PC-3 (cell line): ENCODE results near the gene NEAT1. TPM values are rescaled to one million over a fixed set of nuclear protein-coding genes. Genes with fewer than 3 reads are reported as not detected.
"Not testable (repeated sequence)": the region's sequence is repeated elsewhere in the genome, so short reads cannot be mapped to it uniquely, and the experiment has no call there.

ENCODE experiments used
- ATAC-seq: fragments of 200-7000 bp; cut with Tn5 transposase; 2 replicates; pipeline ENCODE4 v1.9.1; 2020; ENCODE audit warnings: mild to moderate bottlenecking, moderate library complexity
- BruUV-seq: library from RNA; stranded (reverse); fragments of 400-500 nt; replicated peaks from 2 replicates; lab custom pipeline; 2021; lab: Mats Ljungman, UMichigan
- CTCF ChIA-PET: fragments of 300-600 bp; sonication (Branson Sonifier 250); formaldehyde crosslinking; loops from one replicate; lab custom pipeline; 2022; ENCODE audit warnings: antibody characterized with exemption; lab: Charles Lee
- POLR2A ChIA-PET: fragments of 300-600 bp; sonication (Branson Sonifier 250); formaldehyde crosslinking; loops from one replicate; lab custom pipeline; 2022; ENCODE audit warnings: antibody characterized with exemption; ENCODE audit not compliant: unreplicated experiment; lab: Charles Lee
- DNase-seq: peaks from one replicate; pipeline ENCODE4 v3.0.0-alpha.2; 2015
- H2AFZ ChIP-seq: fragments of 300-600 bp; sonication (generic); 2 replicates; pipeline ENCODE4 v1.6.0; 2016; ENCODE audit warnings: antibody characterized with exemption, low read length
- H3F3A ChIP-seq: fragments of 300-600 bp; sonication (generic); one replicate; pipeline ENCODE4 v1.6.0; 2017; ENCODE audit warnings: antibody characterized with exemption, low read length, control low read depth, mild to moderate bottlenecking; ENCODE audit not compliant: unreplicated experiment
- H3K27ac ChIP-seq: fragments of 300-600 bp; sonication (generic); 2 replicates; pipeline ENCODE4 v1.5.1; 2016; ENCODE audit warnings: mild to moderate bottlenecking, low read length
- H3K27me3 ChIP-seq: fragments of 300-600 bp; sonication (generic); 2 replicates; pipeline ENCODE4 v1.6.1; 2016; ENCODE audit warnings: low read length, mixed read lengths
- H3K36me3 ChIP-seq: fragments of 300-600 bp; sonication (generic); 2 replicates; pipeline ENCODE4 v1.6.1; 2016; ENCODE audit warnings: low read depth, mixed run types, low read length, mixed read lengths
- H3K4me1 ChIP-seq: fragments of 300-600 bp; sonication (generic); 2 replicates; pipeline ENCODE4 v1.5.1; 2016; ENCODE audit warnings: low read length; ENCODE audit not compliant: insufficient read depth
- H3K4me2 ChIP-seq: fragments of 300-600 bp; sonication (generic); 2 replicates; pipeline ENCODE4 v1.6.0; 2016; ENCODE audit warnings: low read length
- H3K4me3 ChIP-seq: fragments of 300-600 bp; sonication (generic); 2 replicates; pipeline ENCODE4 v1.5.1; 2016; ENCODE audit warnings: mild to moderate bottlenecking, low read length, mixed read lengths
- H3K79me2 ChIP-seq: fragments of 300-600 bp; sonication (generic); 2 replicates; pipeline ENCODE4 v1.6.1; 2017; ENCODE audit warnings: low read length, mixed read lengths
- H3K9ac ChIP-seq: fragments of 300-600 bp; sonication (generic); 2 replicates; pipeline ENCODE4 v1.6.0; 2016; ENCODE audit warnings: mild to moderate bottlenecking, low read length
- H3K9me2 ChIP-seq: fragments of 300-600 bp; sonication (generic); replicated peaks from 2 replicates; pipeline ENCODE4 v1.6.1; 2016; ENCODE audit warnings: mixed run types, low read length, mixed read lengths
- H3K9me3 ChIP-seq: fragments of 300-600 bp; sonication (generic); 2 replicates; pipeline ENCODE4 v1.6.1; 2016; ENCODE audit warnings: low read length, mixed read lengths
- H4K20me1 ChIP-seq: fragments of 300-600 bp; sonication (generic); 2 replicates; pipeline ENCODE4 v1.6.1; 2016; ENCODE audit warnings: low read length, mixed read lengths
- EZH2 ChIP-seq: fragments of 300-600 bp; sonication (generic); IDR thresholded peaks from one replicate; pipeline ENCODE4 v1.6.1; 2017; ENCODE audit warnings: antibody characterized with exemption, mild to moderate bottlenecking, low read length; ENCODE audit not compliant: unreplicated experiment
- EZH2phosphoT487 ChIP-seq: fragments of 300-600 bp; sonication (generic); IDR thresholded peaks from 2 replicates; pipeline ENCODE4 v1.6.1; 2018; ENCODE audit warnings: mild to moderate bottlenecking, antibody characterized with exemption, low read length, borderline replicate concordance
- intact Hi-C: fragments of 100-400 bp; cut with micrococcal nuclease; formaldehyde crosslinking; loops from 2 replicates; pipeline ENCODE4 v1.9.0; 2023
- total RNA-seq: library from RNA; depleted of rRNA; stranded (reverse); fragments of >200 nt; gene quantifications from 2 replicates; pipeline ENCODE4 v1.2.3, GENCODE V29; 2014
- TF ChIP-seq, protein P1 (sequence below): fragments of 300-600 bp; sonication (generic); conservative IDR thresholded peaks from 2 replicates; pipeline ENCODE4 v1.5.1; 2017; ENCODE audit warnings: antibody characterized with exemption, low read depth, mild to moderate bottlenecking, low read length

Gene NEAT1
- total RNA-seq, 1 experiment from 2014 or later: 47.9 TPM

DNA sequence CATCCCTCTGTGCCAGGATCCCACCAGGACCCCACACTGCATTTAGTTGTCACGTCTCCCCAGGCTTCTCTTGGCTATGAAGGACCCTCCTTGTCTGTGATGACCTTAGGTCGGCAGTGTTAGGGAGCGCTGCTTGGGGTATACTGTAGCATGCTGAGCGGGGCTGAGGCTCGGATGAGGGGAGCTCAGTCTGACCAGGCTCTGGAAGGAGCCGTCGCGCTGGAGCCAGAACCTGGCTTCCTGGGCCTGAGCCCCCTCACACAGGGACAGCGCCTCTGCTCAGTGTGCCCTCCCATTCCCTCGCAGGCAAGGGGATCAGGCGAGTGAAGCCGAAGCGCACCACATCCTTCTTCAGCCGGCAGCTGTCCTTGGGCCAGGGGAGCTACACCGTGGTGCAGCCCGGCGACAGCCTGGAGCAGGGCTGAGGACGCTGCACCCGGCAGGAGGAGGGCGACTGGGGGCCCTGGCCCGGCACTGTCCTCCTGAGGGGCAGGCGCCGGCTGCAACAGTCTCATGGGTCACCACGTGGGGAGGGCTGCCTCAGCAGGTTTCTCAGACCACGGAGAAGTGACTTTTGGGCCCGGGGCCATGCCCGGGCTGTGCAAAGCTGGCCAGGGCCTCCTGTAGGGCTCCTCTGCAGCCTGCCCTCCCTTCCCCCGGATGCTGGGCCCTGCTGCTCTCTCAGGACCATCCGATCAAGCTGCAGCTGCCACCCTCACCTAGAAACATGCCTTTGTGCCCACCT lies 11.5 kb upstream of the NEAT1 start:
- Histone ChIP-seq H3K9me2 (no peaks in the 10 kb centered on the region), H3K4me3 (no peak overlapping the region), H2AFZ (no peak overlapping the region), H3K36me3 (peaks cover 15% of the 10 kb centered on the region), H3K4me1 (no peaks in the 10 kb centered on the region), H3K4me2 (no peak overlapping the region), H3K27ac (no peak overlapping the region), H3F3A (no peaks in the 10 kb centered on the region), H4K20me1 (no peaks in the 10 kb centered on the region), H3K79me2 (no peaks in the 10 kb centered on the region), H3K9me3 (no peaks in the 10 kb centered on the region), H3K27me3 (no peaks in the 10 kb centered on the region), H3K9ac (no peak overlapping the region)
- POLR2A ChIA-PET: no interaction called here
- DNase-seq (no peak), ATAC-seq (no peak)
- no TSS peak for BruUV-seq
- intact Hi-C loops: no loop called here
- CTCF ChIA-PET: no interaction called here
- TF ChIP-seq, protein P1, sequence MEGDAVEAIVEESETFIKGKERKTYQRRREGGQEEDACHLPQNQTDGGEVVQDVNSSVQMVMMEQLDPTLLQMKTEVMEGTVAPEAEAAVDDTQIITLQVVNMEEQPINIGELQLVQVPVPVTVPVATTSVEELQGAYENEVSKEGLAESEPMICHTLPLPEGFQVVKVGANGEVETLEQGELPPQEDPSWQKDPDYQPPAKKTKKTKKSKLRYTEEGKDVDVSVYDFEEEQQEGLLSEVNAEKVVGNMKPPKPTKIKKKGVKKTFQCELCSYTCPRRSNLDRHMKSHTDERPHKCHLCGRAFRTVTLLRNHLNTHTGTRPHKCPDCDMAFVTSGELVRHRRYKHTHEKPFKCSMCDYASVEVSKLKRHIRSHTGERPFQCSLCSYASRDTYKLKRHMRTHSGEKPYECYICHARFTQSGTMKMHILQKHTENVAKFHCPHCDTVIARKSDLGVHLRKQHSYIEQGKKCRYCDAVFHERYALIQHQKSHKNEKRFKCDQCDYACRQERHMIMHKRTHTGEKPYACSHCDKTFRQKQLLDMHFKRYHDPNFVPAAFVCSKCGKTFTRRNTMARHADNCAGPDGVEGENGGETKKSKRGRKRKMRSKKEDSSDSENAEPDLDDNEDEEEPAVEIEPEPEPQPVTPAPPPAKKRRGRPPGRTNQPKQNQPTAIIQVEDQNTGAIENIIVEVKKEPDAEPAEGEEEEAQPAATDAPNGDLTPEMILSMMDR: no peak
- TF ChIP-seq EZH2 (no peak), EZH2phosphoT487 (no peak)

DNA sequence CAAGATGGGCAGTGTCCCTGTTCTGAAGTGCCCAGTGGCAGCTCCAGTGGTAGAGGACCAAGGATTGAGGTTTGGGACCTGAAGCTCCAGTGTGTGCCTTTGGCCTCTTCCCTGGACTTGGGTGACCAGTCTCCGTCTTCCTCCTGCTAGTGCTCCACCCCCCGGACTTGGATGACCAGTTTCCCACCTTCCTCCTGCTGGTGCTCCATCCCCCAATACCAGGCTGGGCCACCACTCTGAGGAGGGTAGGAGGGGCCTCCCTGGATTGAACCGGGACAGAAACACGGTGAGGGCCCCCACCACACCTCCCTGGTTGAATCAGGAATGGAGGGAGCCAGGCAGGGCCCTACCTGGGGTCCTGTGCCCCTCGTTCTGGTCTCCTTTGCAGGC lies 10.9 kb upstream of the NEAT1 start:
- Histone ChIP-seq H3K4me2 (no peak overlapping the region), H3K27ac (no peak overlapping the region), H3K9ac (no peak overlapping the region), H3K27me3 (no peaks in the 10 kb centered on the region), H3F3A (no peaks in the 10 kb centered on the region), H3K36me3 (peaks cover 15% of the 10 kb centered on the region), H3K4me1 (peaks cover 3% of the 10 kb centered on the region), H3K4me3 (no peak overlapping the region), H3K79me2 (no peaks in the 10 kb centered on the region), H3K9me2 (no peaks in the 10 kb centered on the region), H2AFZ (no peak overlapping the region), H4K20me1 (no peaks in the 10 kb centered on the region), H3K9me3 (no peaks in the 10 kb centered on the region)
- CTCF ChIA-PET: no interaction called here
- BruUV-seq: no TSS peak
- TF ChIP-seq EZH2 (no peak), EZH2phosphoT487 (no peak)
- TF ChIP-seq, protein P1: no peak
- intact Hi-C loops: no loop called here
- no peak for ATAC-seq
- no peak for DNase-seq
- POLR2A ChIA-PET: no interaction called here

DNA sequence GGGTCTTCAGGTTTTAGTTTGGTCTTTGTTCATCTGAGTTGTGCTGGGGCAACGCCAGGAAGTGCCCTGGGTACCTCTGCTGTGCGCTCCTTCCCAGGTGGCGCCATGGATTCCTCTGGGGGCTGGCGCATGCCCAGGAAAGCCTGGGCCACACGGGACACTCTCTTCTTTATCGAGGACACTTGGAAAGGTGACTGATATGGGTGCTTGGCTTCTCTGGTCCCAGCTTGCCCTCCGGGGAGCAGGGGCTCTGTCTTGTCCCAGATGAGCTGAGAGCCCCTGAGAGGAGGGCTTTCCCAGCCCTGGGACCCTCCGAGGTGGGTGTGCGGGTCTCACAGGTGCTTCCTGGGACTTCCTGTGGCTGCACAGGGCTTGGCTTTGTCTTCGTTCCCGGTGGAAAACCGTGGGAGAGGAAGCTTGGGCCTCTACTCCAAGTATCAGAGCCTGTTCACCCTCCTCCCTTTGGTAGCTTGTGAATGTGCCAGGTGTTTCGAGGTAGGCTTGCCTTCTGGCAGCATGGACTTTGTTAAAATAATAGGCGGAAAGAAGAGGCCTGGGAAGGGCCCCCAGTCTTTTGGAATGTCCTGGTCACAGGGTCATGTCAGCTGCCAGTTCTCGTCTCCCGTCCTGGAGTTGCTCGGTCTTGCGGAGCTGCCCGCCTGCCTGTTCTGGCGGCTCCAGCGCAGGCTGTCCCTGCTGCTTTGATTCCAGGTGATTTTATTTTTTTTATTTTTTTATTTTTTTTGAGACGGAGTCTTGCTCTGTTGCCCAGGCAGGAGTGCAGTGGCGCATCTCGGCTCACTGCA lies 10.1 kb upstream of the NEAT1 start:
- Histone ChIP-seq H3K36me3 (peaks cover 15% of the 10 kb centered on the region), H3K4me1 (peaks cover 10% of the 10 kb centered on the region), H2AFZ (no peak overlapping the region), H3K9me2 (no peaks in the 10 kb centered on the region), H3K27me3 (no peaks in the 10 kb centered on the region), H4K20me1 (no peaks in the 10 kb centered on the region), H3K27ac (no peak overlapping the region), H3K4me3 (no peak overlapping the region), H3F3A (no peaks in the 10 kb centered on the region), H3K4me2 (no peak overlapping the region), H3K9me3 (no peaks in the 10 kb centered on the region), H3K9ac (no peak overlapping the region), H3K79me2 (no peaks in the 10 kb centered on the region)
- no peak for TF ChIP-seq EZH2
- TF ChIP-seq EZH2phosphoT487: no peak
- TF ChIP-seq, protein P1: no peak
- POLR2A ChIA-PET: no interaction called here
- intact Hi-C loops: no loop called here
- CTCF ChIA-PET: no interaction called here
- ATAC-seq (no peak), DNase-seq (no peak)
- no TSS peak for BruUV-seq

DNA sequence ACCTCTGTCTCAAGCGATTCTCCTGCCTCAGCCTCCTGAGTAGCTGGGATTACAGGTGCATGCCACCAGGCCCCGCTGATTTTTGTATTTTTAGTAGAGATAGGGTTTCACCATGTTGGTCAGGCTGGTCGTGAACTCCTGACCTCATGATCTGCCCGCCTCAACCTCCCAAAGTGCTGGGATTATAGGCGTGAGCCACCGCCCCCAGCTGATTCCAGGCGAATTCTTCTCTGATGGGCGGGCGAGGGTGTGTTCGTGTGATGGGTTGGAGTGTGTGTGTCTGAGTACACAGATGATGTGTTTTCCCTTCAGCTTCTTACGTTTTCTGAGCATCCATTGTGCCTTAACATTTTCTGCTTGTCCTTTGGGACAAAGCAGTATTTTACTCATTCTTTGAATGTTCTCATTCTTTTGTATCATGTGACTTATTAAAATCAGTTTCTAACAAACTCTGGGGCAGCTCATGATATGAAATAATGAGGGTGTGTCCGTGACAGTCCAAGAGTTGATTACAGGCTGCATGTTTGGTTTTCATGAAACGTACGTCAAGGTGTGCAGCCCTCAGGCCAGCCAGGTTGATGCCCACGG lies 9.4 kb upstream of the NEAT1 start:
- intact Hi-C loops, H2AFZ ChIP-seq, POLR2A ChIA-PET, DNase-seq, H3F3A ChIP-seq, H3K27ac ChIP-seq, H3K9ac ChIP-seq, H3K79me2 ChIP-seq, H3K4me3 ChIP-seq, H4K20me1 ChIP-seq, H3K9me2 ChIP-seq, H3K9me3 ChIP-seq, H3K4me2 ChIP-seq, H3K27me3 ChIP-seq, CTCF ChIA-PET, BruUV-seq, ATAC-seq: not testable (repeated sequence)
- Histone ChIP-seq H3K4me1 (peaks cover 17% of the 10 kb centered on the region), H3K36me3 (peaks cover 15% of the 10 kb centered on the region)
